Uterine smooth muscle cell (primary cell): ENCODE results near the gene OR10H1. TPM values are rescaled to one million over a fixed set of nuclear protein-coding genes. Genes with fewer than 3 reads are reported as not detected.

Experiments used
- total RNA-seq: library from RNA; depleted of rRNA; stranded (reverse); fragments of >200 nt; gene quantifications from 2 replicates; pipeline ENCODE4 v1.2.3, GENCODE V29; 2014

The OR10H1 gene, protein sequence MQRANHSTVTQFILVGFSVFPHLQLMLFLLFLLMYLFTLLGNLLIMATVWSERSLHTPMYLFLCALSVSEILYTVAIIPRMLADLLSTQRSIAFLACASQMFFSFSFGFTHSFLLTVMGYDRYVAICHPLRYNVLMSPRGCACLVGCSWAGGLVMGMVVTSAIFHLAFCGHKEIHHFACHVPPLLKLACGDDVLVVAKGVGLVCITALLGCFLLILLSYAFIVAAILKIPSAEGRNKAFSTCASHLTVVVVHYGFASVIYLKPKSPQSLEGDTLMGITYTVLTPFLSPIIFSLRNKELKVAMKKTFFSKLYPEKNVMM
- total RNA-seq: not detected in 2 replicates

DNA sequence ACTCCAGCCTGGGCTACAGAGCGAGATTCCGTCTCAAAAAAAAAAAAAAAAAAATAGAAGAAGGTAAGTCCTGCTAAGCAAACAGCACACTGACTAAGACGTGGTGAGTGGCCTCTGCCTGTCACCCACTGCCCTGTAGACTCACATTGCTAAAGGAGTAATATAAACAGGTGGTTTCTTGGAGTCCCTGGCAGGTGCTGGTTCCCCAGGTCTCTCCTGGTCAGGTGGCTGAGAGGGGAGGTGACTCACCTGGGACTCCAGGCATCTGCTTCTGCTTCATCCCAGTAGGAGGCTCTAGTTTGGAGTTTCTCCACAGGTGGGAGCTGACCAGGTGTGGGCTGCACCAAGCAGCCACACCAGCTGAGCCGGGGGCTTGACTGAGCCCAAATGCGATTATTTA is at the start of gene OR10H1:
Gene OR10H1, minus strand, starts transcription at position 359 of the 400 bp plus-strand sequence. CDS start 7,627 bp downstream, outside the sequence.

DNA sequence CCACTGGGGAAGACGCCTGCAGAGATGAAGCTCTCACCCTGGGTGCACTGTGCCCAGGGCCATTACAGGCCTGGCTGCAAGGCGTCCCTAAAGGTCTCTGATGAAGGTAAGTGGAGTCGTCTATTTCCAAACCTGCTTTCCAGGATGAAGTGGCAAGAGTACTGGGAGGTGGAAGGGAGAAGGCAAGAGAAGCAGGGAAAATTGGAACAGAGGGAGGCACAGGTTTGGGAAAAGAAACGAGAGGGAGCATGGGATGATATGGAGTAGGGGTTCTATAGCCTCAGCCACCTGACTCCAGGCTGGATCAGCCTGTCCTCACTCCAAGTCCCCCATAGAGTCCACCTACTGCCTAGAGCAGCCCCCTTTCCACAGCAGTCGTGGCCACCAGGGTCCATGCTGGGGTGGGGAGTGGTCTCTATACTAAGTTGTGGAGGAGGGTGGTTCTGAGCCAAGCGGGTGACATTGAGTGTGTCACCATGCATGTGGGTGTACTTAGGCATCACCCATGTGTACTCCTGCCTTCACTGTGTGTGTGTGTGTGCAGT is 27.8 kb downstream of the OR10H1 start, which contains the start of gene OR10H5:
Gene OR10H5, plus strand, starts transcription at position 51 of the 545 bp plus-strand sequence. CDS start 6,388 bp downstream, outside the sequence.

Other genes with a start within 250 kb of the OR10H1 start
- gene CYP4F8, start 200.4 kb downstream of the OR10H1 start, total RNA-seq: under 0.01 TPM in 1 of 2 replicates, not detected in the other
- not detected in 2 replicates for gene CYP4F3, start 174.8 kb downstream of the OR10H1 start, total RNA-seq
- not detected in 2 replicates for gene CYP4F12, start 142.6 kb downstream of the OR10H1 start, total RNA-seq
- gene OR10H2, start 87.6 kb downstream of the OR10H1 start, total RNA-seq: not detected in 2 replicates
- not detected in 2 replicates for gene OR10H3, start 77.7 kb downstream of the OR10H1 start, total RNA-seq
- gene OR10H5, start 28.0 kb downstream of the OR10H1 start, total RNA-seq: not detected in 2 replicates
- gene CYP4F2, start 82.4 kb upstream of the OR10H1 start, total RNA-seq: not detected in 2 replicates
- not detected in 2 replicates for gene CYP4F11, start 118.9 kb upstream of the OR10H1 start, total RNA-seq
- not detected in 2 replicates for gene OR10H4, start 133.3 kb upstream of the OR10H1 start, total RNA-seq